NCI-H2081 treated with DMSO at 0.1 percent for 48 hours (cell line): ENCODE data around the gene DYNLT2B.
"Not testable (repeated sequence)": the region's sequence is repeated elsewhere in the genome, so short reads cannot be mapped to it uniquely, and the experiment has no call there.

ENCODE experiments used
- DNase-seq: peaks from one replicate; lab custom pipeline; 2025; lab: John Stamatoyannopoulos, UW

Gene DYNLT2B

GRCh38 chr3:196272826-196273225 is 45.2 kb downstream of the DYNLT2B start:
- no peak for DNase-seq

GRCh38 chr3:196270499-196270898 is 47.5 kb downstream of the DYNLT2B start:
- no peak for DNase-seq

GRCh38 chr3:196268284-196269163 is 49.5 kb downstream of the DYNLT2B start:
- DNase-seq = no peak

GRCh38 chr3:196263819-196264218 is 54.2 kb downstream of the DYNLT2B start:
- no peak for DNase-seq

GRCh38 chr3:196260784-196261183 is 57.3 kb downstream of the DYNLT2B start:
- no peak for DNase-seq

- DNase-seq = no peak
Measured at GRCh38 chr3:196255776-196256175, 62.3 kb downstream of the DYNLT2B start.

GRCh38 chr3:196254376-196255283 is 63.4 kb downstream of the DYNLT2B start:
- no peak for DNase-seq

- DNase-seq = no peak
Measured at GRCh38 chr3:196251918-196252317, 66.1 kb downstream of the DYNLT2B start.

GRCh38 chr3:196246612-196247308 is 71.3 kb downstream of the DYNLT2B start:
- DNase-seq = no peak

GRCh38 chr3:196244166-196244565 is 73.9 kb downstream of the DYNLT2B start:
- not testable (repeated sequence) for DNase-seq

GRCh38 chr3:196241704-196242103 is 76.3 kb downstream of the DYNLT2B start:
- no peak for DNase-seq
